Esophagus muscularis mucosa (tissue), 3 donors: ENCODE measurements around the gene RXRA.

Source experiments
- CTCF ChIP-seq, 3 experiments: fragments of 200-600 bp in 2 of 3; fragments of 450-650 bp in 1 of 3; sonication (generic) in 2 of 3; IDR thresholded peaks; one replicate each; pipeline ENCODE4 v1.5.1; 2017 to 2019; ENCODE audit warnings: antibody characterized with exemption in 3 of 3, mild to moderate bottlenecking in 2 of 3, moderate library complexity in 1 of 3
- POLR2A ChIP-seq: fragments of 450-650 bp; IDR thresholded peaks from one replicate; pipeline ENCODE4 v1.6.1; 2017; ENCODE audit warnings: antibody characterized with exemption, moderate library complexity, mild to moderate bottlenecking, low read depth
- POLR2AphosphoS5 ChIP-seq, 2 donors: sonication (generic); formaldehyde crosslinking; IDR thresholded peaks; one replicate each; pipeline ENCODE4 v1.6.1; 2017; ENCODE audit warnings: antibody characterized with exemption in 2 of 2

- no peak for TF ChIP-seq POLR2AphosphoS5 (IDR thresholded peaks at IDR 0.05)
- no peak for TF ChIP-seq CTCF (IDR thresholded peaks at IDR 0.05)
- no peak for TF ChIP-seq POLR2A
Observed at GRCh38 chr9:134416385-134417015, 90.2 kb downstream of the RXRA start.
